Chondrocyte (in vitro differentiated cells): Measurements from ENCODE around the gene CNTN3. TPM values are rescaled to one million over a fixed set of nuclear protein-coding genes. Genes with fewer than 3 reads are reported as not detected.

ENCODE experiments used
- DNase-seq: peaks from one replicate; pipeline ENCODE4 v3.0.0; 2021; ENCODE audit warnings: mixed read lengths, low spot score
- H3K27ac Mint-ChIP-seq: one replicate; pipeline ENCODE4 v1.8.0; 2021; ENCODE audit warnings: mild to moderate bottlenecking, moderate library complexity, mixed read lengths; ENCODE audit not compliant: unreplicated experiment
- H3K27me3 Mint-ChIP-seq: 2 replicates; pipeline ENCODE4 v1.8.0; 2021; ENCODE audit warnings: low read depth, mixed read lengths
- H3K36me3 Mint-ChIP-seq: 2 replicates; pipeline ENCODE4 v1.8.0; 2021; ENCODE audit warnings: low read depth, mixed read lengths
- H3K4me1 Mint-ChIP-seq: 2 replicates; pipeline ENCODE4 v1.8.0; 2021; ENCODE audit warnings: low read depth, mild to moderate bottlenecking, mixed read lengths
- H3K4me3 Mint-ChIP-seq: one replicate; pipeline ENCODE4 v1.8.0; 2021; ENCODE audit warnings: mild to moderate bottlenecking, moderate library complexity, mixed read lengths; ENCODE audit not compliant: unreplicated experiment
- H3K9me3 Mint-ChIP-seq: 2 replicates; pipeline ENCODE4 v1.8.0; 2021; ENCODE audit warnings: low read depth, mixed read lengths
- total RNA-seq: library from RNA; stranded (reverse); gene quantifications from 3 replicates; pipeline ENCODE4 v1.2.1, GENCODE V29; 2021
- TF ChIP-seq, protein P1 (sequence below): fragments of 200-600 bp; sonication (generic); IDR thresholded peaks from 2 replicates; pipeline ENCODE4 v1.5.0; 2021; ENCODE audit warnings: antibody characterized with exemption, mild to moderate bottlenecking, moderate library complexity

The CNTN3 gene
- total RNA-seq, 1 donor from 2014 or later = 2.1 TPM

DNA sequence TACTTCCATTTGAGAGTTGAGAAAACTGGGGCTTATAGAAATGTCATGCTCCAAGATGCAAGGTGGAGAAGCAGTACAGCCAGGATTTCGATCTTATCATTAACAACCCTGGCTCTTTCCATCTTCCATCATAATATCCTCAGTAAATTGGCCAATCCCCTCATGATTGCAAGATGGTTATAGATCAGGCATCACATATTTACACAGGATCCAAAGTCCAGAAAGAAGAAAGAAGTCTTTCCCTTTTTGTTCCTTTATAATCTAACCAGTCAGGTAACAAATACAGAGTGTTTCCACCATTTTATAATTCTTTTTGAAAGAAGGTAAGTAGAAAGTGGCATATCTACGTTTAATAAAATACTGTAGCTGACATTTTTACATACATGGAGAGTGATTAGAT is 29.7 kb downstream of the CNTN3 start:
- H3K27ac Mint-ChIP-seq = no peak overlapping the region
- H3K36me3 Mint-ChIP-seq = no peaks in the 10 kb centered on the region
- no peaks in the 10 kb centered on the region for H3K4me1 Mint-ChIP-seq
- H3K9me3 Mint-ChIP-seq = no peaks in the 10 kb centered on the region
- TF ChIP-seq, protein P1, sequence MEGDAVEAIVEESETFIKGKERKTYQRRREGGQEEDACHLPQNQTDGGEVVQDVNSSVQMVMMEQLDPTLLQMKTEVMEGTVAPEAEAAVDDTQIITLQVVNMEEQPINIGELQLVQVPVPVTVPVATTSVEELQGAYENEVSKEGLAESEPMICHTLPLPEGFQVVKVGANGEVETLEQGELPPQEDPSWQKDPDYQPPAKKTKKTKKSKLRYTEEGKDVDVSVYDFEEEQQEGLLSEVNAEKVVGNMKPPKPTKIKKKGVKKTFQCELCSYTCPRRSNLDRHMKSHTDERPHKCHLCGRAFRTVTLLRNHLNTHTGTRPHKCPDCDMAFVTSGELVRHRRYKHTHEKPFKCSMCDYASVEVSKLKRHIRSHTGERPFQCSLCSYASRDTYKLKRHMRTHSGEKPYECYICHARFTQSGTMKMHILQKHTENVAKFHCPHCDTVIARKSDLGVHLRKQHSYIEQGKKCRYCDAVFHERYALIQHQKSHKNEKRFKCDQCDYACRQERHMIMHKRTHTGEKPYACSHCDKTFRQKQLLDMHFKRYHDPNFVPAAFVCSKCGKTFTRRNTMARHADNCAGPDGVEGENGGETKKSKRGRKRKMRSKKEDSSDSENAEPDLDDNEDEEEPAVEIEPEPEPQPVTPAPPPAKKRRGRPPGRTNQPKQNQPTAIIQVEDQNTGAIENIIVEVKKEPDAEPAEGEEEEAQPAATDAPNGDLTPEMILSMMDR = no peak
- H3K27me3 Mint-ChIP-seq = no peaks in the 10 kb centered on the region
- H3K4me3 Mint-ChIP-seq = no peak overlapping the region
- no peak for DNase-seq

DNA sequence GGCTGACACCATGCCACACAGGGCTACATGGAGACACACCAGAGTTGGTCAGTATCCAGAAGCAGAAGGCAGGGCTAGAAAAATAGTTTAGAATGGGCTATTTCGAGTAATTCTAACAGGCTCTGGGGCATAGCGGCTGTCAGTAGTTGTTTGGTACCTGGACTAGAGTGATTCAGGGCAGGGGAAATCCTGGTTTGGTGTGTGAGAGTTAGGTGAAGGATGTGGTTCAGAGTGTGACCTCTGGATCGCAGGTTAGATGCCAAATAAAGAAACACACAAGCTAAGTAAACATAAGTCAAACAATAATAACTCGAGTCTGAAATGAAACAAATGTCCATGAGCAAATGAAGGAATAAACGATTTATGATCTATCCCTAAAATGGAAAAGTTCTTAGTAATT is 31.5 kb downstream of the CNTN3 start:
- Mint-ChIP-seq H3K36me3 (no peaks in the 10 kb centered on the region), H3K4me1 (no peaks in the 10 kb centered on the region), H3K4me3 (no peak overlapping the region), H3K27me3 (no peaks in the 10 kb centered on the region), H3K9me3 (no peaks in the 10 kb centered on the region), H3K27ac (no peak overlapping the region)
- DNase-seq = no peak
- TF ChIP-seq, protein P1 = no peak

DNA sequence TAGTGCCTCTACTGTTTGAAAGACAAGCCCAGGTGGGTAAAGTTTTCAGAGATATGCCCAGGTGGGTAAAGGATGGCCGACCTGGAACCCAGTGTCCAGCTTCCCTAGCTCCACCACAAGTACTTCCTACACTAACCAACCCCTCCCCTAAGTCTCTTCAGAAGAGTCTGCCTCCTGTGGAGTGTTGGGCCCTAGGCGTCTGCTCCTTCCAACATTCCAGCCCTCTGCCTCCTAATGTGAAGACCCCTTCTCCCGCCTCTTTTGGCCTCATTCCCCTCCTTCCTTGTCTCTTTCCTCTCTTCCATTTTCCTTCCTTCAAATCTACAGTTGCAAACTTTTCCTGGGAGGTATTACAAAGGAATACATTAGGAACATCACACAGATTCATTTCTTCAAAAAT is 38.6 kb downstream of the CNTN3 start:
- H3K27ac Mint-ChIP-seq = no peak overlapping the region
- H3K4me3 Mint-ChIP-seq = no peak overlapping the region
- peaks cover 1% of the 10 kb centered on the region for H3K27me3 Mint-ChIP-seq
- DNase-seq = no peak
- TF ChIP-seq, protein P1 = no peak
- no peaks in the 10 kb centered on the region for H3K36me3 Mint-ChIP-seq
- peaks cover 3% of the 10 kb centered on the region for H3K4me1 Mint-ChIP-seq
- peaks cover 2% of the 10 kb centered on the region for H3K9me3 Mint-ChIP-seq

DNA sequence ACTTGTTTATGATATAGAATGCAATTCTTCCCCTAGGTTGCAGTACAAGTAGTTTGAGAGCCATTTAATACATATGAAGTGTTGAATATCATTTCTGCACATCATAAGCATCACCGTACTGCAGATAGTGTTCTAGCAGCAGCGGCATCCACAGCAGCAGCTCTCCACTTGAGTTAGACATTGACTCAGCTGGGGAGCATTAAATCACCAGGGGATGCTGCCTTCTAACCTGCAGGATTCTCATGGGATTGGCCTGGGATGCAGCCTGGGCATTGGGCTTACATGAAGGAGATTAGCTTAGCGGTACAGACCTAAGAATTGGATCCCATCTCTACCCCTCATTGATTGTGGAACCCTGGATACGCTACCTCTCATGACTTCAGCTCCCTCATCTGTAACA is 43.3 kb downstream of the CNTN3 start:
- Mint-ChIP-seq H3K4me3 (no peak overlapping the region), H3K36me3 (no peaks in the 10 kb centered on the region), H3K27ac (no peak overlapping the region)

More for the DNA sequence above, 43.3 kb downstream of the CNTN3 start:
- TF ChIP-seq, protein P1 = no peak
- Mint-ChIP-seq H3K27me3 (peaks cover 1% of the 10 kb centered on the region), H3K9me3 (peaks cover 7% of the 10 kb centered on the region), H3K4me1 (no peaks in the 10 kb centered on the region)
- DNase-seq = no peak
